Activated T-cell treated with anti-CD3 and anti-CD28 coated beads, Interleukin-2, amount 50 U/mL, for 24 hours (primary cell): Measurements from ENCODE around the gene DSCAML1.

ENCODE experiments used
- DNase-seq: peaks from one replicate; pipeline ENCODE4 v3.0.0-alpha.2; 2020
- H3K27ac Mint-ChIP-seq: 2 replicates; pipeline ENCODE4 v1.8.0; 2020; ENCODE audit warnings: mild to moderate bottlenecking, mixed read lengths
- H3K27me3 Mint-ChIP-seq: 2 replicates; pipeline ENCODE4 v1.8.0; 2020; ENCODE audit warnings: mixed read lengths
- H3K36me3 Mint-ChIP-seq: 2 replicates; pipeline ENCODE4 v1.8.0; 2020; ENCODE audit warnings: low read depth, mixed read lengths
- H3K4me1 Mint-ChIP-seq: 2 replicates; pipeline ENCODE4 v1.8.0; 2020; ENCODE audit warnings: low read depth, mixed read lengths
- H3K4me3 Mint-ChIP-seq: 2 replicates; pipeline ENCODE4 v1.8.0; 2020; ENCODE audit warnings: mild to moderate bottlenecking, moderate library complexity, mixed read lengths
- H3K9me3 Mint-ChIP-seq: 2 replicates; pipeline ENCODE4 v1.8.0; 2020; ENCODE audit warnings: mixed read lengths

Gene DSCAML1

GRCh38 chr11:117626576-117626975, 170.4 kb downstream of the DSCAML1 start:
- H3K9me3 Mint-ChIP-seq: peaks cover 2% of the 10 kb centered on the region
- H3K4me1 Mint-ChIP-seq: no peaks in the 10 kb centered on the region
- H3K27me3 Mint-ChIP-seq: no peaks in the 10 kb centered on the region
- no peak overlapping the region for H3K27ac Mint-ChIP-seq
- no peak overlapping the region for H3K4me3 Mint-ChIP-seq
- no peak for DNase-seq
- H3K36me3 Mint-ChIP-seq: no peaks in the 10 kb centered on the region

- H3K4me3 Mint-ChIP-seq: no peak overlapping the region
- H3K36me3 Mint-ChIP-seq: no peaks in the 10 kb centered on the region
Observed at GRCh38 chr11:117625237-117625636, 171.8 kb downstream of the DSCAML1 start.

GRCh38 chr11:117623831-117624271, 173.2 kb downstream of the DSCAML1 start:
- no peak for DNase-seq
- H3K4me3 Mint-ChIP-seq: no peak overlapping the region
- H3K9me3 Mint-ChIP-seq: peaks cover 5% of the 10 kb centered on the region
- H3K4me1 Mint-ChIP-seq: no peaks in the 10 kb centered on the region
- no peaks in the 10 kb centered on the region for H3K27me3 Mint-ChIP-seq
- no peak overlapping the region for H3K27ac Mint-ChIP-seq
- no peaks in the 10 kb centered on the region for H3K36me3 Mint-ChIP-seq

More at GRCh38 chr11:117625237-117625636, 171.8 kb downstream of the DSCAML1 start:
- Mint-ChIP-seq H3K4me1 (no peaks in the 10 kb centered on the region), H3K27ac (no peak overlapping the region), H3K27me3 (no peaks in the 10 kb centered on the region), H3K9me3 (peaks cover 5% of the 10 kb centered on the region)
- no peak for DNase-seq

GRCh38 chr11:117621226-117621625, 175.8 kb downstream of the DSCAML1 start:
- no peaks in the 10 kb centered on the region for H3K27me3 Mint-ChIP-seq
- no peak for DNase-seq
- H3K36me3 Mint-ChIP-seq: no peaks in the 10 kb centered on the region
- no peak overlapping the region for H3K27ac Mint-ChIP-seq
- H3K9me3 Mint-ChIP-seq: peaks cover 5% of the 10 kb centered on the region
- no peaks in the 10 kb centered on the region for H3K4me1 Mint-ChIP-seq
- no peak overlapping the region for H3K4me3 Mint-ChIP-seq

GRCh38 chr11:117620659-117621058, 176.4 kb downstream of the DSCAML1 start:
- no peak for DNase-seq
- no peaks in the 10 kb centered on the region for H3K4me1 Mint-ChIP-seq
- no peaks in the 10 kb centered on the region for H3K27me3 Mint-ChIP-seq
- no peak overlapping the region for H3K27ac Mint-ChIP-seq
- no peak overlapping the region for H3K4me3 Mint-ChIP-seq
- H3K9me3 Mint-ChIP-seq: peaks cover 5% of the 10 kb centered on the region
- H3K36me3 Mint-ChIP-seq: no peaks in the 10 kb centered on the region

- H3K27me3 Mint-ChIP-seq: no peaks in the 10 kb centered on the region
Observed at GRCh38 chr11:117620086-117620485, 176.9 kb downstream of the DSCAML1 start.

GRCh38 chr11:117619661-117620060, 177.4 kb downstream of the DSCAML1 start:
- Mint-ChIP-seq H3K36me3 (no peaks in the 10 kb centered on the region), H3K4me1 (no peaks in the 10 kb centered on the region), H3K27me3 (no peaks in the 10 kb centered on the region), H3K27ac (no peak overlapping the region), H3K9me3 (peaks cover 5% of the 10 kb centered on the region), H3K4me3 (no peak overlapping the region)
- no peak for DNase-seq

More at GRCh38 chr11:117620086-117620485, 176.9 kb downstream of the DSCAML1 start:
- H3K9me3 Mint-ChIP-seq: peaks cover 5% of the 10 kb centered on the region
- DNase-seq: no peak
- no peak overlapping the region for H3K4me3 Mint-ChIP-seq
- no peaks in the 10 kb centered on the region for H3K4me1 Mint-ChIP-seq
- no peaks in the 10 kb centered on the region for H3K36me3 Mint-ChIP-seq
- no peak overlapping the region for H3K27ac Mint-ChIP-seq

- Mint-ChIP-seq H3K9me3 (peaks cover 5% of the 10 kb centered on the region), H3K4me1 (no peaks in the 10 kb centered on the region), H3K27me3 (peaks cover 3% of the 10 kb centered on the region), H3K4me3 (no peak overlapping the region), H3K27ac (no peak overlapping the region), H3K36me3 (no peaks in the 10 kb centered on the region)
- DNase-seq: no peak
Observed at GRCh38 chr11:117618982-117619355, 178.0 kb downstream of the DSCAML1 start.

- Mint-ChIP-seq H3K4me1 (no peaks in the 10 kb centered on the region), H3K4me3 (no peak overlapping the region), H3K27me3 (peaks cover 3% of the 10 kb centered on the region), H3K27ac (no peak overlapping the region), H3K36me3 (no peaks in the 10 kb centered on the region), H3K9me3 (peaks cover 5% of the 10 kb centered on the region)
- no peak for DNase-seq
Observed at GRCh38 chr11:117618302-117618981, 178.6 kb downstream of the DSCAML1 start.

- Mint-ChIP-seq H3K9me3 (peaks cover 5% of the 10 kb centered on the region), H3K27ac (no peak overlapping the region), H3K27me3 (peaks cover 3% of the 10 kb centered on the region), H3K4me3 (no peak overlapping the region), H3K4me1 (no peaks in the 10 kb centered on the region), H3K36me3 (no peaks in the 10 kb centered on the region)
- no peak for DNase-seq
Observed at GRCh38 chr11:117616979-117617378, 180.0 kb downstream of the DSCAML1 start.

GRCh38 chr11:117614728-117615127, 182.3 kb downstream of the DSCAML1 start:
- H3K27me3 Mint-ChIP-seq: peaks cover 10% of the 10 kb centered on the region
- H3K27ac Mint-ChIP-seq: no peak overlapping the region
- H3K36me3 Mint-ChIP-seq: no peaks in the 10 kb centered on the region
- H3K4me1 Mint-ChIP-seq: peaks cover 9% of the 10 kb centered on the region
- H3K4me3 Mint-ChIP-seq: no peak overlapping the region
- H3K9me3 Mint-ChIP-seq: no peaks in the 10 kb centered on the region
- DNase-seq: no peak

- Mint-ChIP-seq H3K27me3 (peaks cover 10% of the 10 kb centered on the region), H3K4me1 (peaks cover 10% of the 10 kb centered on the region), H3K27ac (no peak overlapping the region), H3K36me3 (no peaks in the 10 kb centered on the region), H3K9me3 (no peaks in the 10 kb centered on the region), H3K4me3 (no peak overlapping the region)
- DNase-seq: no peak
Observed at GRCh38 chr11:117613521-117613920, 183.5 kb downstream of the DSCAML1 start.

- H3K36me3 Mint-ChIP-seq: no peaks in the 10 kb centered on the region
- H3K4me3 Mint-ChIP-seq: no peak overlapping the region
- peaks cover 10% of the 10 kb centered on the region for H3K27me3 Mint-ChIP-seq
- peaks cover 11% of the 10 kb centered on the region for H3K4me1 Mint-ChIP-seq
- no peak for DNase-seq
- no peak overlapping the region for H3K27ac Mint-ChIP-seq
- no peaks in the 10 kb centered on the region for H3K9me3 Mint-ChIP-seq
Observed at GRCh38 chr11:117612177-117612576, 184.8 kb downstream of the DSCAML1 start.

- Mint-ChIP-seq H3K9me3 (no peaks in the 10 kb centered on the region), H3K27me3 (peaks cover 10% of the 10 kb centered on the region), H3K4me3 (no peak overlapping the region), H3K4me1 (peaks cover 23% of the 10 kb centered on the region), H3K27ac (no peak overlapping the region), H3K36me3 (no peaks in the 10 kb centered on the region)
- DNase-seq: no peak
Observed at GRCh38 chr11:117610901-117611300, 186.1 kb downstream of the DSCAML1 start.

GRCh38 chr11:117610045-117610444, 187.0 kb downstream of the DSCAML1 start:
- no peak for DNase-seq
- peaks cover 10% of the 10 kb centered on the region for H3K27me3 Mint-ChIP-seq
- no peak overlapping the region for H3K27ac Mint-ChIP-seq
- peaks cover 24% of the 10 kb centered on the region for H3K4me1 Mint-ChIP-seq
- no peak overlapping the region for H3K4me3 Mint-ChIP-seq
- no peaks in the 10 kb centered on the region for H3K9me3 Mint-ChIP-seq
- no peaks in the 10 kb centered on the region for H3K36me3 Mint-ChIP-seq

- DNase-seq: no peak
- Mint-ChIP-seq H3K27me3 (peaks cover 6% of the 10 kb centered on the region), H3K4me3 (no peak overlapping the region), H3K36me3 (no peaks in the 10 kb centered on the region), H3K4me1 (peaks cover 24% of the 10 kb centered on the region), H3K27ac (no peak overlapping the region), H3K9me3 (no peaks in the 10 kb centered on the region)
Observed at GRCh38 chr11:117607449-117607848, 189.6 kb downstream of the DSCAML1 start.
